Mesothelial cell of epicardium (in vitro differentiated cells): ENCODE data around the gene ZNF532. TPM values are rescaled to one million over a fixed set of nuclear protein-coding genes. Genes with fewer than 3 reads are reported as not detected.
A peak's percentile ranks its signal among the peaks of the same experiment; 100 is the strongest.

Source experiments
- DNase-seq, 2 experiments: peaks; one replicate each; pipeline ENCODE4 v3.0.0; 2021; ENCODE audit warnings: low spot score in 2 of 2; ENCODE audit not compliant: unreplicated experiment in 2 of 2
- H3K27ac Mint-ChIP-seq: 2 replicates; pipeline ENCODE4 v1.8.0; 2021; ENCODE audit warnings: mixed read lengths
- H3K27me3 Mint-ChIP-seq: 2 replicates; pipeline ENCODE4 v1.8.0; 2021; ENCODE audit warnings: low read depth, mixed read lengths
- H3K36me3 Mint-ChIP-seq: 2 replicates; pipeline ENCODE4 v1.8.0; 2021; ENCODE audit warnings: mixed read lengths
- H3K4me1 Mint-ChIP-seq: 2 replicates; pipeline ENCODE4 v1.8.0; 2021; ENCODE audit warnings: mixed read lengths
- H3K4me3 Mint-ChIP-seq: 2 replicates; pipeline ENCODE4 v1.8.0; 2021; ENCODE audit warnings: mild to moderate bottlenecking, moderate library complexity, mixed read lengths
- H3K9me3 Mint-ChIP-seq: 2 replicates; pipeline ENCODE4 v1.8.0; 2021; ENCODE audit warnings: mixed read lengths
- total RNA-seq: library from RNA; stranded (reverse); gene quantifications from 3 replicates; pipeline ENCODE4 v1.2.1, GENCODE V29; 2021
- TF ChIP-seq, protein P1 (sequence below): fragments of 200-600 bp; sonication (generic); IDR thresholded peaks from one replicate; pipeline ENCODE4 v1.5.0; 2021; ENCODE audit warnings: antibody characterized with exemption; ENCODE audit not compliant: unreplicated experiment

The ZNF532 gene
- total RNA-seq, 1 donor from 2014 or later: 188 TPM

DNA sequence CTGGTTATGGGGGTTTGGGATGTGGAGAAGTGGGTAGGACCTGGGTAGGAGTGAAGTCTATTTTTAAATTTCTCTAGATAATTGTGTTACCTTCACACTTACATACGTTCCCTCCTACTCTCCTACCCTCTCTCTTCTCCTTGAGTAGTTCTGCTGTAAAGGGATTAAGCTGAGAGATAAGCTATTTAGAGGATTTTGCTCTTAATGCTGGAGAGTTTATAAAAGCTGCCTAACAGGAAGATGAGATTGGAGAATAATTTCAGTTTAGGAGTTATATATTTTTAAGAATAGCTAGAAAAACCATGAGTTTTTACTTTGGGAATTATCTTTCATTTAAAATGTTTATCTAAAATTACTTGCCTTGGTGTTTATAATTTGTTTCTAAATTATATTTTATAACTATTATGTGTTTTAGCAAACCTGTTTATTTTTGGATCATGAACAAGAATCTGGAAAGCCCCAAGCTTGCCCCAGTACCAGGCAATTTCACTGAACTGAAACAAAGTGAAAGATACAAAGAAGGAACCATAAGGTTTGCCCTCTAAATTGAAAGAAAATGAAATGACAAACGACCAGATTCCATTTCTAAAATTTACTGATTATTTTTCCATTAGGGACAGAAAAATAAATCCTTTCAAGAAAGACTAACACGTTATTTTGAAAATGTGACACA is 101.5 kb downstream of the ZNF532 start:
- Mint-ChIP-seq H3K4me3 (no peak overlapping the region), H3K36me3 (peaks cover 33% of the 10 kb centered on the region), H3K9me3 (no peaks in the 10 kb centered on the region), H3K27ac (peak overlapping the region; percentile 79), H3K4me1 (peaks cover 24% of the 10 kb centered on the region), H3K27me3 (no peaks in the 10 kb centered on the region)
- no peak for DNase-seq
- TF ChIP-seq, protein P1, sequence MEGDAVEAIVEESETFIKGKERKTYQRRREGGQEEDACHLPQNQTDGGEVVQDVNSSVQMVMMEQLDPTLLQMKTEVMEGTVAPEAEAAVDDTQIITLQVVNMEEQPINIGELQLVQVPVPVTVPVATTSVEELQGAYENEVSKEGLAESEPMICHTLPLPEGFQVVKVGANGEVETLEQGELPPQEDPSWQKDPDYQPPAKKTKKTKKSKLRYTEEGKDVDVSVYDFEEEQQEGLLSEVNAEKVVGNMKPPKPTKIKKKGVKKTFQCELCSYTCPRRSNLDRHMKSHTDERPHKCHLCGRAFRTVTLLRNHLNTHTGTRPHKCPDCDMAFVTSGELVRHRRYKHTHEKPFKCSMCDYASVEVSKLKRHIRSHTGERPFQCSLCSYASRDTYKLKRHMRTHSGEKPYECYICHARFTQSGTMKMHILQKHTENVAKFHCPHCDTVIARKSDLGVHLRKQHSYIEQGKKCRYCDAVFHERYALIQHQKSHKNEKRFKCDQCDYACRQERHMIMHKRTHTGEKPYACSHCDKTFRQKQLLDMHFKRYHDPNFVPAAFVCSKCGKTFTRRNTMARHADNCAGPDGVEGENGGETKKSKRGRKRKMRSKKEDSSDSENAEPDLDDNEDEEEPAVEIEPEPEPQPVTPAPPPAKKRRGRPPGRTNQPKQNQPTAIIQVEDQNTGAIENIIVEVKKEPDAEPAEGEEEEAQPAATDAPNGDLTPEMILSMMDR: no peak

- Mint-ChIP-seq H3K36me3 (peaks cover 33% of the 10 kb centered on the region), H3K27me3 (no peaks in the 10 kb centered on the region), H3K27ac (no peak overlapping the region), H3K4me3 (no peak overlapping the region), H3K4me1 (peaks cover 24% of the 10 kb centered on the region), H3K9me3 (no peaks in the 10 kb centered on the region)
- no peak for DNase-seq
- TF ChIP-seq, protein P1: no peak
Measured at GRCh38 chr18:58966704-58967103, 102.0 kb downstream of the ZNF532 start.

GRCh38 chr18:58967751-58968254 is 103.1 kb downstream of the ZNF532 start:
- H3K27ac Mint-ChIP-seq: no peak overlapping the region
- DNase-seq: no peak
- H3K4me1 Mint-ChIP-seq: peaks cover 24% of the 10 kb centered on the region
- H3K27me3 Mint-ChIP-seq: no peaks in the 10 kb centered on the region
- no peaks in the 10 kb centered on the region for H3K9me3 Mint-ChIP-seq
- TF ChIP-seq, protein P1: no peak
- peaks cover 37% of the 10 kb centered on the region for H3K36me3 Mint-ChIP-seq
- no peak overlapping the region for H3K4me3 Mint-ChIP-seq

GRCh38 chr18:58970943-58971790 is 106.5 kb downstream of the ZNF532 start:
- H3K4me3 Mint-ChIP-seq: no peak overlapping the region
- no peak overlapping the region for H3K27ac Mint-ChIP-seq
- no peaks in the 10 kb centered on the region for H3K9me3 Mint-ChIP-seq
- peaks cover 36% of the 10 kb centered on the region for H3K36me3 Mint-ChIP-seq
- peaks cover 5% of the 10 kb centered on the region for H3K4me1 Mint-ChIP-seq
- TF ChIP-seq, protein P1: no peak
- H3K27me3 Mint-ChIP-seq: no peaks in the 10 kb centered on the region
- DNase-seq: no peak

GRCh38 chr18:58975296-58975695 is 110.6 kb downstream of the ZNF532 start:
- H3K4me3 Mint-ChIP-seq: no peak overlapping the region
- H3K36me3 Mint-ChIP-seq: peaks cover 27% of the 10 kb centered on the region
- H3K27ac Mint-ChIP-seq: peak overlapping the region; percentile 27
- DNase-seq: peak in 1 of 2 experiments; percentile 3
- H3K27me3 Mint-ChIP-seq: no peaks in the 10 kb centered on the region
- H3K9me3 Mint-ChIP-seq: no peaks in the 10 kb centered on the region
- H3K4me1 Mint-ChIP-seq: peaks cover 6% of the 10 kb centered on the region
- TF ChIP-seq, protein P1: no peak
